ENCODE measurements around the gene OR2T2.
"Not testable (repeated sequence)": the region's sequence is repeated elsewhere in the genome, so short reads cannot be mapped to it uniquely, and the experiment has no call there.

Gene OR2T2

DNA sequence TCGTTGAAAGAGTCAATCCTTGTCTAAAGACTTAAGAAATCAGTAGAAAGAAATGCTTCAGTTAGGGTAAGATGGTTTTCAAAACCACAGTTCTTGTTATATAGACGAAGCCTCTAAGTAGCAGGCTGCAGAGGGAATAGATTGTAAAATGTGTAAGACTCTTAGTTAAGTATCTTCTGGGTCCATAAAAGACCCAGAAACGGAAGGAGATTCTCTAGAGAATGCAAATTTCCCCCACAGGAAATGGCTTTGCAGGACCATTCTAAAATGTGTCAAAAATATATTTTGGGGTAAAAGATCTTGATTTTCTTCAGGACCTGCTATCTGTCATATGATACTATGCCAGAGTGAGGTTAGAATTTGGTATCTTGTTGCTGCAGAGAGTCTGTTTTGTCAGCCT lies 29.2 kb upstream of the OR2T2 start:
- Histone ChIP-seq H3K4me3 (replicated peaks; ENCODE audit: insufficient read depth, low read length) (no peak overlapping the region), H3K27ac (replicated peaks) (no peak overlapping the region)
- no peak for DNase-seq (ENCODE audit: low read depth in 1 of 2, low spot score in 1 of 2)

DNA sequence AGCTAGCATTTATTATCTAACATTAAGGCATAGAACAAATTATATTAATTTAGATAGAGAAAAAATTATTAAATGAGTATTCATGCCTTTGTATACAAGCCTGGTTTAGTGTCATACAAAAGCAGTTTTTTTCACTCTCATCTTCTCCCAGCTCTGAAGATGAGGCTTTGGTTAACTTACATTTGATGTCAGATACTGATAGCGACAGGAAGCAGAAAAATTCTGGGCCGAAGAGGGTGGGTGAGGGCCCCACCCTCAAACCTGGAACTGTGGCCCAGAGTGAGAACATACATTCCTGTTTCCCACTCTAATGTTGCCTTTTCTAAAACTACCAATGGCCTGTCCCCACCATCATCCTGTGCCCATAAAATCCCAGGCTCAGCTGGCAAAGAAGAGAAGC lies 27.6 kb upstream of the OR2T2 start:
- Histone ChIP-seq H3K4me3 (replicated peaks; ENCODE audit: insufficient read depth, low read length) (no peak overlapping the region), H3K27me3 (ENCODE audit: insufficient read depth, poor library complexity, severe bottlenecking) (no peaks in the 10 kb centered on the region), H3K27ac (replicated peaks) (no peak overlapping the region)
- TF ChIP-seq SPI1 (IDR thresholded peaks at IDR 0.05; ENCODE audit: borderline replicate concordance, low read depth) (no peak), GABPA (IDR thresholded peaks at IDR 0.05; ENCODE audit: low read depth) (no peak), POLR2AphosphoS5 (IDR thresholded peaks at IDR 0.05; ENCODE audit: low read depth) (no peak)
- TF ChIP-seq, protein P1, sequence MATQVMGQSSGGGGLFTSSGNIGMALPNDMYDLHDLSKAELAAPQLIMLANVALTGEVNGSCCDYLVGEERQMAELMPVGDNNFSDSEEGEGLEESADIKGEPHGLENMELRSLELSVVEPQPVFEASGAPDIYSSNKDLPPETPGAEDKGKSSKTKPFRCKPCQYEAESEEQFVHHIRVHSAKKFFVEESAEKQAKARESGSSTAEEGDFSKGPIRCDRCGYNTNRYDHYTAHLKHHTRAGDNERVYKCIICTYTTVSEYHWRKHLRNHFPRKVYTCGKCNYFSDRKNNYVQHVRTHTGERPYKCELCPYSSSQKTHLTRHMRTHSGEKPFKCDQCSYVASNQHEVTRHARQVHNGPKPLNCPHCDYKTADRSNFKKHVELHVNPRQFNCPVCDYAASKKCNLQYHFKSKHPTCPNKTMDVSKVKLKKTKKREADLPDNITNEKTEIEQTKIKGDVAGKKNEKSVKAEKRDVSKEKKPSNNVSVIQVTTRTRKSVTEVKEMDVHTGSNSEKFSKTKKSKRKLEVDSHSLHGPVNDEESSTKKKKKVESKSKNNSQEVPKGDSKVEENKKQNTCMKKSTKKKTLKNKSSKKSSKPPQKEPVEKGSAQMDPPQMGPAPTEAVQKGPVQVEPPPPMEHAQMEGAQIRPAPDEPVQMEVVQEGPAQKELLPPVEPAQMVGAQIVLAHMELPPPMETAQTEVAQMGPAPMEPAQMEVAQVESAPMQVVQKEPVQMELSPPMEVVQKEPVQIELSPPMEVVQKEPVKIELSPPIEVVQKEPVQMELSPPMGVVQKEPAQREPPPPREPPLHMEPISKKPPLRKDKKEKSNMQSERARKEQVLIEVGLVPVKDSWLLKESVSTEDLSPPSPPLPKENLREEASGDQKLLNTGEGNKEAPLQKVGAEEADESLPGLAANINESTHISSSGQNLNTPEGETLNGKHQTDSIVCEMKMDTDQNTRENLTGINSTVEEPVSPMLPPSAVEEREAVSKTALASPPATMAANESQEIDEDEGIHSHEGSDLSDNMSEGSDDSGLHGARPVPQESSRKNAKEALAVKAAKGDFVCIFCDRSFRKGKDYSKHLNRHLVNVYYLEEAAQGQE (IDR thresholded peaks at IDR 0.05; ENCODE audit: insufficient replicate concordance, low read depth) = no peak
- TF ChIP-seq, protein P2, sequence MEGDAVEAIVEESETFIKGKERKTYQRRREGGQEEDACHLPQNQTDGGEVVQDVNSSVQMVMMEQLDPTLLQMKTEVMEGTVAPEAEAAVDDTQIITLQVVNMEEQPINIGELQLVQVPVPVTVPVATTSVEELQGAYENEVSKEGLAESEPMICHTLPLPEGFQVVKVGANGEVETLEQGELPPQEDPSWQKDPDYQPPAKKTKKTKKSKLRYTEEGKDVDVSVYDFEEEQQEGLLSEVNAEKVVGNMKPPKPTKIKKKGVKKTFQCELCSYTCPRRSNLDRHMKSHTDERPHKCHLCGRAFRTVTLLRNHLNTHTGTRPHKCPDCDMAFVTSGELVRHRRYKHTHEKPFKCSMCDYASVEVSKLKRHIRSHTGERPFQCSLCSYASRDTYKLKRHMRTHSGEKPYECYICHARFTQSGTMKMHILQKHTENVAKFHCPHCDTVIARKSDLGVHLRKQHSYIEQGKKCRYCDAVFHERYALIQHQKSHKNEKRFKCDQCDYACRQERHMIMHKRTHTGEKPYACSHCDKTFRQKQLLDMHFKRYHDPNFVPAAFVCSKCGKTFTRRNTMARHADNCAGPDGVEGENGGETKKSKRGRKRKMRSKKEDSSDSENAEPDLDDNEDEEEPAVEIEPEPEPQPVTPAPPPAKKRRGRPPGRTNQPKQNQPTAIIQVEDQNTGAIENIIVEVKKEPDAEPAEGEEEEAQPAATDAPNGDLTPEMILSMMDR (IDR thresholded peaks at IDR 0.05; ENCODE audit: insufficient read depth, low read length) = no peak
- no peak for DNase-seq (ENCODE audit: low read depth in 1 of 2, low spot score in 1 of 2)

More for the DNA sequence above, 29.2 kb upstream of the OR2T2 start:
- TF ChIP-seq POLR2AphosphoS5 (IDR thresholded peaks at IDR 0.05; ENCODE audit: low read depth) (no peak), GABPA (IDR thresholded peaks at IDR 0.05; ENCODE audit: low read depth) (no peak), SPI1 (IDR thresholded peaks at IDR 0.05; ENCODE audit: borderline replicate concordance, low read depth) (no peak)
- TF ChIP-seq, protein P2 (IDR thresholded peaks at IDR 0.05; ENCODE audit: insufficient read depth, low read length) = no peak
- TF ChIP-seq, protein P1 (IDR thresholded peaks at IDR 0.05; ENCODE audit: insufficient replicate concordance, low read depth) = no peak
- H3K27me3 ChIP-seq (ENCODE audit: insufficient read depth, poor library complexity, severe bottlenecking) = no peaks in the 10 kb centered on the region

DNA sequence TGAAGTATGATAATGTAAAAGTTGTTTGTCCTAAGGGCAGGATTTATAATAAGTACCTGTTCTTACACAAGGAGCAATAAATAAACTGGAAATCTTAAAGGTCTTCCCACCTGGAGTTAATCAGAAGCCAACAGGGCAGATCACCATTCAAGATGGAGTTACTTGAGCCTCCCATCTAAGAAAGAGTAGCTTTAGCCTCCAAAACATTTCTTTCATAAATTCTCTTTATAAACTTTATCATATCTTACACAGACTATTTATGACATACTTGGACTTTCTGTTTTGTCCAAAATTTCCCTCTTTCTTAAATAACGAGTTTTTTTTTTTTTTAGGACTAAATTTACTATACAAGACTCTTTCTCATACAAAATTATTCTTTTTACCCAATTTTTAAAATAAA lies 24.1 kb upstream of the OR2T2 start:
- no peak overlapping the region for H3K4me3 ChIP-seq (replicated peaks; ENCODE audit: insufficient read depth, low read length)
- no peaks in the 10 kb centered on the region for H3K27me3 ChIP-seq (ENCODE audit: insufficient read depth, poor library complexity, severe bottlenecking)
- TF ChIP-seq GABPA (IDR thresholded peaks at IDR 0.05; ENCODE audit: low read depth) = no peak
- TF ChIP-seq, protein P2 (IDR thresholded peaks at IDR 0.05; ENCODE audit: insufficient read depth, low read length) = no peak
- TF ChIP-seq, protein P1 (IDR thresholded peaks at IDR 0.05; ENCODE audit: insufficient replicate concordance, low read depth) = no peak
- TF ChIP-seq SPI1 (IDR thresholded peaks at IDR 0.05; ENCODE audit: borderline replicate concordance, low read depth) = no peak
- TF ChIP-seq POLR2AphosphoS5 (IDR thresholded peaks at IDR 0.05; ENCODE audit: low read depth) = no peak
- H3K27ac ChIP-seq (replicated peaks) = no peak overlapping the region
- DNase-seq (ENCODE audit: low read depth in 1 of 2, low spot score in 1 of 2) = no peak

DNA sequence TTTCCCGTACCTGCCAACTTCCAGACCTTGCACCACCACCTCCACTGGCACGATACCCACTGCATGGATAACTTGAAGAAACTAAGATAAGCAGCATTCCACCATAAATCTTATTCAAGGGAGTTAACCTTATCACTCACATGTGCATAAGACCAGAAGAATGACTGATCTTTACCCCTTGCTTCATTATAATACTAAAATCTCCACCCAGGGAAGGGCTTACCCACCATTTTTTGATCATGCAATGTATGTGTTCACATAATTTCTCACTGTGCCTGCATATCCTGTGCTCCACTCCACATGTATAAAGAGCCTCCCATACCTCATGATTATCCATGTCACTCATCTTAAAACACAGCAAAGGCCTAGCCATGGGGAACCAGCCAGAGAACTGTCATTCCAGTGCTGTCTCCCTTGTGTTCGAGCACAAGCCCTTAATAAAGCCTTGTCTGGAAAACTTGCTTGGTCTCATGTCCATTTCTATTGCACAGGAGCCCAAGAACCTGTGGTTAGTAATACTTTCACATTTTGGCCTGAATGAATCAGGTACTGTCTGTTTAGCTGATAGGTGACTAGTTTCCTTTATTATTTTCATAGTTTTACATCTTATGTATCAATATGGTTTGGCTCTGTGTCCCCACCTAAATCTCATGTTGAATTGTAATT lies 17.8 kb upstream of the OR2T2 start:
- not testable (repeated sequence) for H3K27ac ChIP-seq (replicated peaks); H3K27me3 ChIP-seq (ENCODE audit: insufficient read depth, poor library complexity, severe bottlenecking); H3K4me3 ChIP-seq (replicated peaks; ENCODE audit: insufficient read depth, low read length); DNase-seq (ENCODE audit: low read depth in 1 of 2, low spot score in 1 of 2)
